NCI-H82 (cell line): ENCODE measurements around the gene TREM2.
"Not testable (repeated sequence)": the region's sequence is repeated elsewhere in the genome, so short reads cannot be mapped to it uniquely, and the experiment has no call there.

Experiments
- DNase-seq: peaks from one replicate; lab custom pipeline; 2025; lab: John Stamatoyannopoulos, UW

Gene TREM2

DNA sequence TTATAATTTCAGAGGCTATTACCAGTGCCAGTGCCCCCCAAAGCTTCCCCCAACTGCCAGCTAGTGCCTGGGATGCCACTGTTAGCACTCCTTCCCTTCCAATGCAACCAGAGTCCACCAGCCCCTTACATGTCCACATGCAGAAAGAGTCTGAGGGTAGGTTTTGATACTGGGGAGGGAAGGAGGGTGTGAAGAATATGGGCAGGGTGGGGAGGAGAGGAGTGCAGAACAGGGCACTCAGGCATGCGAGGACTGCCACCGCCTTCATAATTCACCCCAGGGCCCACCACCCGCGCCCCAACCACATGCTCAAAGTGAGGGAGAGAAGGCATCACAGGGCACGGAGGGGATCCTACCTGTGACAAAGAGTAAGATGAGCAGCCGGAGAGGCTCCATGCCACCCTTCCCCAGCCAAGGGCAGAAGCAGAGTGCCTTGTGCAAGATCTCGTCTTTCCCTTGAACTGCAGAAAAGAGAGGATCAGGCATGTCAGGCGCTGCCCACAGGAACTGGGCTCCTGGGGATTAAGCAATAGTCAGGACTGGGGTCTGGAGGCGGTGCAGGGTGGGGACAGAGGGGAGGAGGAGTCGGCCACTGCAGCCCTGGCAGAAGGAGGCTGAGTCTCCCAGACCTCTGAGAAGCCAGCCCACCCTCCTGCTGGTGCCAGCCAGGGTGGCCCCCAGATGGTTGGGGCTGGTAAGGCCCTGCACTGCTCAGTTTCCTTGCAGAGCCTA is at the start of gene TREM2:
Gene TREM2, minus strand, starts transcription at position 430 of the 732 bp plus-strand sequence. Its CDS starts 34 bp downstream, at position 396.
- peak; percentile 14 for DNase-seq

DNA sequence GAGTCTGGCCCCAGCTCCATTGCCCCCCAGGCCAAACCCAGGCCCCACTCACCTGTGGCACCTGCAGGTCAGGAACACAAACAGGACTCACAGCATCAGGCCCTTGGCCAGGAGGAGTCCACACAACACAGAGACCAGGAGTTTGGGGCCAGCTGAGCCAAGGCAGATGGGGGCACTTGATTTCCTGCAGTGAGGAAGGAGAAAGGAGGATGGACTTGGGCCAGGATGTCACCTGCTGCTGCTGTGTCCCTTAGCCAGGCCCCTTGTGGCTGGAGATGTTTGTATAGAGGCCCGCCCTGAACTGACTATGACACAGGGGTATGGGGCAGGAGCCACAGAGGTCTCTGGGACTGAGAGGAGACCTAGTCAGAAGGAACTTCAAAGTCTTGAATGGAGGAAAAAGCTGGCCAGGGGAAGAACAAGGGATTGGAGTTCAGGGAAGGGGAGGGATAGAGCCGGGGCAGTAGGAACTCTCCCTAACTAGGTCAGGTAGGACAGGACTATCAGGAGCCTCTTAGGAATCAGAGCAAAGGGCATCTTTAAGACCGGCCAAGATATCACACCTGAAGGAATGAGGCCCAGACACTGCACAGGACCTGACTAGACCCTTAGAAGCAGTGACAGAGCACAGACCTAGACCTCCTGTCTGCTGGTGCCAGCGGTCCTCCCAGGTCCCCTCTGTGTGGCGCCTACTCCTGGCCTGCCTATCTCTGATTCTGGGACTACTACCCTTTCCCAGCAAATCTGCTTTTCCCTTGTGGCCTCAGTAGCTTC is 46.8 kb upstream of the TREM2 start:
- DNase-seq = no peak

DNA sequence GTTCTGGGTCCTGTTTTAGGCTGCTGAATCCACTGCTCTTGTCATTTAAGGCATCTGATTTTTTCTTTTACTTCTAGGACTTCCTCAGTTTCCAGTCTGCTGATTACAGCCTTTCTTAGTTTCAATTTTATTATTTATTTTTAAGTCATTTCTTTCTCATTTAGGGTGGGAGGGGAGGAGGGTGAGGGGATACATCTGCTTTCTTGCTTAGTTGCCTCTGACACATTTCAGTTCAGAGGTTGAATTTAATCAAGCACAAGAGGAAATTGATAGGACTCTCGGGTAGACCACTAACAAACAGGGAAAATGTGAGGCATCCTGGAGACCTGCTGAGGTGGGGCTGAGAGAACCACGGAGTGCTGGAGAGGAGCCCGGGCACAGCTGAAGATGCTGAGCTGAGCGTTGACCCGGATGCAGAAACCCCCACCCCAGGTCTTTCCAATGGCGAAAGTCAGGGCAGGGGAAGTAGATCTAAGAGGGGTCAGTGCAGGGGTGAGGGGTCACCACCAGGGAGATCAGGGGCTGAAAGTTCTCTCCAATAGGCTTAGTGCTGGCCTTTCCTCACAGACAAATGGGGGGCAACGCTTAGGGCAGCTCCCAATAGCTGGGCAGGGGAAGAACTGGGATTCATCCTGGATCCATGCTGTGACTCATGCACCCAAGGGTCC is 45.7 kb upstream of the TREM2 start:
- no peak for DNase-seq

DNA sequence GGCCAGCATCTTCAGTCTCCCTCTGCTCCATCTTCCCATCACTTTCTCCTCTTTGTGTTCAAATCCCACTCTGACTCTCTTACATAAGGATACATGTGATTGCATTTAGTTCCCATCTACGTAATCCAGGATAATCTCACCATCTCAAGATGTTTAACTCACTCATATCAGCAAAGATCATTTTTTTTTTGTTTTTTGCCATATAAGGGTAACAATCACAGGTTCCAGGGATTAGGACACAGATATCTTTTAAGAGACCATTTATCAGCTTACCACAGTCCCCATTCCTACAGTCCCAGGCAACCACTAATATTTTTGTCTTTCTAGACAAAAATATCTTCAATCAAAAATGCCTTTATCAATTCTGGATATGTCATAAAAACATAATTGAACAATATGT is 41.2 kb upstream of the TREM2 start:
- no peak for DNase-seq

DNA sequence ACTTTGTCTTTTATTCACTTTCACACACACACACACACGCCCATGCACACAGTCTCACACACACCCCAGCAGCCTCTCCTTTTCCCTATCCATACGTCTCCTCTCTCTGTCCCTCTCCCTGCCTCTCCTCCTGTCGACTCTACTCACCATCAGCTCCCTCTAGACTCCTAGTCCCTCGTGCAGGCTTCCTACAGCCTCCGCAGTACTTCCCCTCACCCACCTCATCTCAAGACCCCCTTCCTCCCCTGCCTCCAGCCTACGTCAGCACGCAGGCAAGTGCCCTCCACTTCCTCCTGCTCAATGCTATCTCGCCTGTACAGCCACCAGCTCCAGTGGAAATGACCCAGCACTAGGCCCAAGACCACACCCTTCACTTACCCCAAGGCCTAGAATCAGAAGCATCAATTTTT is 38.9 kb upstream of the TREM2 start:
- no peak for DNase-seq

DNA sequence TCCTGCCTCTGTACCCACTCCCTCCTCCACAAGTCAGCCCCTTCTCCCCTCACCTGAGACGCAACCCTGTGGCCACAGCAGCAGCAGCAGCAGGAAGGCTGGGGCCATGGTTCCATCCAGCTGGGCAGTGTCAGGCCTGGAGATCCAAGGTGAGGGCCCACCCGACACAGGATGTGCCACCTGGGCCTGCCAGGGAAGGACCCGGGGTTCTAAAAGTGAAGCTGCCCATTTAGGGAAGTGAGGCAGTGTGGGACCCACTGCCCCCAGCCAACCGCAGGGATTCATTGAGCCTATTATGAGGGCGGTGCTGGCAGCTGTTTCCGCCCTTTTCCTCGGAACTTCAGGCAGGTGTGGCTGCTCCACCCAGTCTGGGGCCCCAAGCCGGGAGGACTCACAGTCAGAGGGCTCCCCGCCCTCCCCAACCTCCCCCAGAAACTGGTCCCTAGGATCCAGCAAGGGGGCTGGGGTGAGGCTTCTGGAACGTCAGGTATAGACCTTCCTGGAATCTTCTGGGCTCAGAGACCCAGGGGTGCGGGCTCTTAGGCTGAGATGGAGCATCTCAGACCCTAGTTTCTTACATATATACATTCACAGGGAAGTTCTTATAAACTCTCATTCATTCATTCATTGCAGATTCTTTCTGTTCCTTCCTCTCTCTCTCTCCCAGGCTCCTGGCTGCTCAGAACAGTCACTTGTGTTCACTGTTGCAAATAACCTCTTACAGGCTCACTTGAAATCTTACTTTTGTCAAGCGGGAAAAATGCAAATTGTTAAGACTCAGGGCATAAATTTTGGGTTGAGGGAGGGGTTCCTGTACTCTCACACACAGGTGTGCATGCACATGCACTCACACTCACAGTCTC is 38.2 kb upstream of the TREM2 start, which contains the start of gene TREML2:
Gene TREML2, minus strand, starts transcription at position 249 of the 863 bp plus-strand sequence. Its CDS starts 141 bp downstream, at position 108.
- no peak for DNase-seq

DNA sequence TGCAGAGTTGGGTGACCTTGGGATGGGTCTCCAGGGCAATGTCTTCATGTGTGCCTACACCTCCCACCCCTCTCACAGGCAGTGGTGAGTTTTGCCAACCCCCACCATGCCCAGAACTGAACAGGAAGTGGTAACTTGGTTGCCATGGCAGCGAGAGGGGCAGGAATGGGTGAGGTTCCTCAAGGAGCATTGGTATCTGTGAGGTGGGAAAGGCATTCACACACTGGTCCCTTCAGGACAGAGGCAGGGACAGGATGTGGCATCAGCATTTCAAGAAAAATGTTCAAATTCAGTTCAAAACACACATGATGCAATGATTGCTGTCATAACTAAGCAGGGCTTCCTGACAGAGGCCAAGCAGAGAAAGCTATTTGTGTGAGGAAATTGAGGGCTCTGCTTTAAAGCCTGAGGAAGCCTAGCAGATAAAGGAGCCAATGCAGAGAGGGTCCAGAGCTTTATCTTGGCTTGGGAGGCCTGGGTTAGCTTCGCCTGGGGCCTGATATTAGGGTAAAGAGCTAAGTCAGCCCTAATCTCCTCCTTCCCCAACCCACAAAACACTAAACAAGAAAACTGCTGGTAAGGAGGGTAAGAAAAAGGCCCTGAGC is 37.5 kb upstream of the TREM2 start:
- DNase-seq = no peak

DNA sequence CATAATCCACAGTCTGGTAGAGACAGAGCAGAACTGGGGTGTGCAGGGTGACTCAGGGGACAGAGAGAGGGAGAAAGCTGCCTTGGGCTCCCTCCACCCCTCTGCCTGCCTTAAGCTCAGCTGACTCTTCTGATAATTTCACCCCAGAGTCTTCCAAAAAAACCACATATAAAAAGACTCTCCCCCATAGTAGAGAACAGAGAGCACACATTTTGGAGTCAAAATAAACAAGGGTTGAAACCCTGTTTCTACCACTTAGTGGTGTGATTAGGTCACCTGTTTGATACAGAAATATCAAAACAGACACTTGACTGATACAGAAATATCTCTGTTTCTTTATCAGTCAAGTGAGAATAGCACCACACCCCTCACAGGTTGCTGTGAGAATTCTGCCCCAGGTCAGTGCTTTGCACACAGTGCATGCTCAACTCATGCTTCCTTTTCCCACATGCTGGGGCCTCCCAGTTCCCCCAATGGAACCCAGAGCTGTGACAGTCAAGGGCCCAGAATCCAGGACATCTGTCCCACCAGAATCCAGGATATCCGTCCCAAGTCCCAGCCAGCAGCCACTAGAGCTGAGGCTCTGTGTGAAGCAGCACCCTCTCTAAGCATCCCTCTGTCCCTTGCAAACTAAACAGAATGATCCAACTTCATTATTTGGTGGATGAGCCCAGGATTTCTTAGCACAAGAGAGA is 36.8 kb upstream of the TREM2 start:
- DNase-seq = no peak

DNA sequence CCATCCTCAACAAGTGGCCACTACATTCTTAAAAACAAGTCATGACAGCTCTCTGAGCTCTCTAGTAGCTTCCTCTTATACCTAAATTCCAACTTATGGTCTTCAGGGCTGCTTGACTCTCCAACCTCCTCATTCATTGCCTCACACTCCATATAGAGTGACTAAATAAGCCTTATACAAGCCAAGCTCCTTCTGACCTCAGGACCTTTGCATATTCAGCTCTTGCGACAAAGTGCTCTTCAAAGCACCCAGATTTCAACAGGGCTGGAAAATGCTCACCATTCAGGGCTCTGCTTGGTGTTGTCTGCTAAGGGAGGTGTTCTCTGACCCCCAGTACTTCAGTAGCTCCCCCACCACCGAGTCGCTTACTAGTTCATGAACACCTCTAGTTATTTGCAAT is 34.3 kb upstream of the TREM2 start:
- no peak for DNase-seq

DNA sequence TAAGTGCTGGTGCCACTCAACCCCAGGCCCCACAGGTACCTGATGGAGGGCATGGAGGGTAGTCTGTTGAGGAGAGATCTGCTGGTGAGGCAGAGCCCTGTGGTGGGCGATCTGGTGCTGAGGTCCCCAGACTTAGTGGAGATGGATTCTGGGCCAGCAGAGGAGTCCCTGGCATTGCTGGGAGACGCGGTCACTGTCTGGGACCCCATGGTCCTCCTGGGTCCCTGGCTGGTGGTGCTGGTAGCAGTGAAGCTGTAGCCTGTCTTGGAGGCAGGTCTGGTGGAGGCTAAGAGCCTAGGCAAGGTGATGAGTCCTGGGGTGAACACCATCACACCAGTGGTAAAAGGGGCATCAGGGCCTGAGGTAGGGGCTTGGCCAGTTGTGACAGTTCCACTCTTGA is 31.5 kb upstream of the TREM2 start:
- DNase-seq = no peak

DNA sequence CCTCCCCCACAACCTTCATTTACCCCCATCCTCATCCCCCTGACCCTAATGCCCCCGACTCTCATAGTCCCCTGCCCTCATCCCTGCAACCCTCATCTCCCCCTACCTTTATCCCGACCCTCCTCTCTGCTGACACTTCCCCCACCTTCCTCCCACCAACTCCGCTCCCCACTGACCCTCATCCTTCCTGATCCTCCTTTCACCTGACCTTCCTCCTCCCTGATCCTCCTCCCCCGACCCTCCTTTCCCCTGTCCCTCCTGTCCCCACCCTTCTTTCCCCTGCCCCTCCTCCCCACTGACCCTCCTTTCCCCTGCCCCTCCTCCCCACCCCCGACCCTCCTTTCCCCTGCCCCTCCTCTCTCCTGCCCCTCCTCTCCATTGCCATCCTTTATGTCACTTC is 31.0 kb upstream of the TREM2 start:
- DNase-seq = no peak

DNA sequence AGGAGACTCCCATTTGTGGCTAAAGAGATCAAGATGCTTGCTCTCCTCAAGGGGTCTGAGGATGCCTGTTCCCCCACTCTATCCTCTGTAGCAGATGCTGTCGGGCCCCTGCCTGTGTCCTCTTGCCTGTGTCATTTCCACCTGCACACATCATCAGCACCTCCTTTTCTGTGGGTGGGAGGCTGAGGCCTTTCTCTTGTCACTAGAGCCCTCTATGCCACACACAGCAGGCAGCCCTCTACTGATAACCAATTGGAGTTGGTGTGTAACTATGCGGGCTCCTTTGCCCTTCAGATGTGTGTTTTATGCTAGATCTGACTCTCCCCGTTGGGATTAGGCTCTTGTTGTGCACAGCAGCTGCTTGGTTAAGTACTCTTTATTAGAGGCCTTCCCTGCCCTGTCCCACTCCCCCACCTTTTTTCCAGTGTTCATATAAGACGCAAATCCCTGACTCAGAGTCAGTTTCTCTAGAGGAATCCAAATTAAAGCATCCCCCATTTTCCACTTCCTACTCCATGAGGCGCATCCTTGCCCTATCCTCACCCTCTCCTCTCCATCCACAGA is 30.3 kb upstream of the TREM2 start:
- DNase-seq = peak; percentile 53

DNA sequence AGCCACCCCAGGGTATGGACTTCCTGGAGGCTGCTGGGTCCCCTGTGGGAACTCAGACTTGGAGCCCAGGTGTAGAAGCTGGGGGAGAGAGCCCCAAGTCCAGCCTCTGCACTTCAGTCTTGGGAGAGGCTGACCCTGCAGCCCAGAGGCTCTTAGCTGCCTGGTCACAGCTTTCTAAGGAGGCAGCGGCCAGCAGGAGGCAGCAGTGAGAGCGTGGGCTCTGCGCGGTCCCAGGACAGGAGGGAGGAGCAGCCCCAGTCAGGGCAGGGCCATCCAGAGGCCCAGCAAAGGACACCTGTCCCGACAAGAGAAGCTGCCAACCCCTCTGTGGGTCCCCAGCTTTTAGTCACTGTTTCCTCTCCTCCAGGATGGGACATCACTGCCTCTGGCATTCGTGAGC is 28.7 kb upstream of the TREM2 start:
- no peak for DNase-seq

DNA sequence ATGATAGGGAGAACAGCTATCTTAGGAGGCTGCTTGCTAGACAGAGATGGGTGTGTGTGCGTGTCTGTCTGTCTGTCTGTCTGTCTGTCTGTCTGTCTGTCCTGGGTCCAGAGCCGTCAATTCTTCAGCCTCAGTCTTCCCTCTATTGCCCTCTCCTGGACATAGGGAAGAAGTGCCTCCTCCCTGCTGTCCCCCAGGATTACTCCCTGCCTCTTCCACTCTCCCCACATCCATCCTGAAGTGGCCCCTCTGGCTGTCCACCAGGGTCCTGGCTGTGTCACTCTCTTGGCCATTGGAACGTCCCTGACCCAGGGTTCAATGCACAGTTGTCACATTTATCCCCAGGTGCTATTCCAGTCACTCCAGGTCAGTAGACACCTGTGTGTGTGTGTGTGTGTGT is 27.9 kb upstream of the TREM2 start:
- no peak for DNase-seq

DNA sequence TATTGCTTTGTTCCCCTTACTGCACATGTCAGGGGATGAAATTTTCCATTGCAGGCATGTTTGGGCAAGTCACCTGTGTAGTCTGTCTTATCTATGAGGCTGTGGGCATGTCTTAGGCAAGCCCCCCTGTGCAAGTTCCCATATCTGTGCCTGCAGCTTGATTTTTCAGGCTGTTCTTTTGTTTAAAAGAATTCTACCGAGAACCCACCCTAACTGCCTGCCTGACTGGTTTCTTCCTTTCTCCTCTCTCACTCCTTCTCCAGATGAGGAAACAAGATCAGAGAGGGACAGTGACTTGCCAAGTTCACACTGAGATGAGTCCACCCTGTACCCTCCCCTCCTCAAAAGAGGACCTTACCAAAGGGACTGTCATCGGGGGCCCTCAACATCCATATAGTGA is 27.1 kb upstream of the TREM2 start:
- DNase-seq = no peak

DNA sequence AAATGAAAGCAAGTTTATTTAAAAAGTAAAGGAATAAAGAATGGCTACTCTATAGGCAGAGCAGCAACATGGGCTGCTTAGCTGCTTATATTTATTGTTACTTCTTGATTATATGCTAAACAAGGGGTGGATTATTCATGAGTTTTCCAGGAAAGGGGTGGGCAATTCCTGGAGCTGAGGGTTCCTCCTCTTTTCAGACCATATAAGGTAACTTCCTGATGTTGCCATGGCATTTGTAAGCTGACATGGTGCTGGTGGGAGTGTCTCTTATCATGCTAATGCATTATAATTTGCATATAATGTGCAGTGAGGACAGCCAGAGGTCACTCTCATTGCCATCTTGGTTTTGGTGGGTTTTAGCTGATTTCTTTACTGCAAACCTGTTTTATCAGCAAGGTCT is 26.1 kb upstream of the TREM2 start:
- not testable (repeated sequence) for DNase-seq

DNA sequence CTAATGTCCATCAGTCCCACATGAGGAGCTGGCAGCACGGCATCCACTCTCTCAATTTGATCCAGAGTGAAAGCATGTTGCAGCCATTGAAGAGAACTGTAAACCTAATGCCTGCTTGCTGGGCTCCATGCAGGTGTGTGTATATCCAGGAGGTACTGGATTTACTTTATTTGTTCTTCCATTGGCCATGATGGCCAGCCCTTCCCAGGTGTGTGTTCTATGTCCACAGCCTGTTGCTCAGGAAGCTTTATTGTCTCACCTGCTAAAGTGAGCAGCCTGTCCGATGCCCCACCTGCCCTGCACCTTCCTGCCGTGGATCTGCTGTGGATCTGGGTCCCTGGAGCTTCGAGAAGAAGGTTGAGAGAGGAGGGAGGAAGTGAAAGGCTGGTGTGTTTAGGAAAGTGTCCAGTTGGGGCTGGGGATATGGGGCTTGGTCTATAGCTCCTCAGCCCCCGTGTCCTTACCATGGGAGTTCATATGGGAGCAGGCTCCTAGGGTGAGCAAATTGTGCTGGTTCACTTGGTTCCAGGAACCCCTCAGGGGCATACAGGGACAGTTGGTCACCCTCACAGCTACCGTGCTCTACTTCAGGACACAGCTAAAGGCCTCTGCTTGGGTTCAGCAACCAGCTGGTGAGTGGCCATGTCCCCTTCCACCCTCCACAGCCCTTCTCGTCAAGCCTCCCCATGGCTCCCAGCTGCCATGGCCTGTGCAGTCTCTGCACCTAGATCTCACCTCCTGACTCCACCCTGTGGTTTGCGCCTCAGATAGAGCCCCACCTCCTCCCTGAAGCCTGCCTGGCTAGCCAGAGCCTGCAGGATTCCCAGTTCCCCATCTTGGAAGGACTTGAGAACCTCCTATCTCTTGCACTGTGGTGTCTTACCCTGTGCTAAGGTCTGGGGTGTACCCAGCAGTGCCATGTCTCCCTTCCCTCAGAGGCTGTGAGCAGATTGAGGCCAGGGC is 25.3 kb upstream of the TREM2 start:
- no peak for DNase-seq

DNA sequence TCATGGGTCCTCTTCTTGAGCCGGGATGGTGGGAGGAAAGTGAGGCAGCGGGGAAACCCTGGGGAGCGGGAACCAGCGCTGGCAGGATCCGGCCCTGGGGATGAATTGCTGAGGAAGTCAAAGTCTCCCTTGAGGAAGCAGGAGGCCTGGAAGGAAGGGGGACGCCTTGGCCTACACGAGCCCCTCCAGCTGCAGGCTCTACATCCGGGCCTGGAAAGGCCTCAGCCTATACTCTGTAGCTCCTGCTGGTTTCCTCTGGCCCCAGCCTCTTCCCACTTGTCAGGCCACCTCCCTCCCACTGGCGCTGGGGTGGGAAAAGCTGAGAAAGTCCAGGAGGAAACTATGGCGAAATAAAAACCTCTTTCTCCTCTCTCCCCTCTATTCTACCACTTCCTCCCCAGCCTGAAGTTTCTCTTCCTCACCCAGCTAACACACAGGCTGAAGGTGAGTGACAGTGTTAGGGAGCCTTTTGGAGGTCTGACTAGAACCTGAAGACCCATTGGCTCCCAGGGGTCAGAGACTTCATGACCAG is 23.2 kb upstream of the TREM2 start:
- no peak for DNase-seq

DNA sequence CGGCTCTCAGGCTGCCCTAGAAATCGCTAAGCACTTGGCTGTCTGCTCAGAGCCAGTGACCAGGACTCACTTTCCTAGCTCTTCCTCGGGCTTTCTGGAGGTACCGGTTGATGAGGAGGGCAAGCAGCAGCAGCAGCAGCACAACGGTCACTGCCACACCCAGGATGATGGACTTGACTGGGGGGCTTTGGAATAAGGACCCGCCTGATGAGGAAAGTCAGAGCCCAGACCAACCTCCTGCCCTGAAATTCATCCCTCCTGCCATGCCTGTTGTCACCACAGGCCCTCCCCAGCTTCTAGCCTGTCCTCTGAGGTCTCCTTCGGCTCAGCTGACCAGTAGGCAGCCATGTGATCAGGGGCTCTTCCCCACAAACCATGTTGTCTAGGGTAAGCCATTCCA is 21.8 kb upstream of the TREM2 start:
- DNase-seq = no peak
